ENCODE data around the gene MMP28.

MMP28 gene

DNA sequence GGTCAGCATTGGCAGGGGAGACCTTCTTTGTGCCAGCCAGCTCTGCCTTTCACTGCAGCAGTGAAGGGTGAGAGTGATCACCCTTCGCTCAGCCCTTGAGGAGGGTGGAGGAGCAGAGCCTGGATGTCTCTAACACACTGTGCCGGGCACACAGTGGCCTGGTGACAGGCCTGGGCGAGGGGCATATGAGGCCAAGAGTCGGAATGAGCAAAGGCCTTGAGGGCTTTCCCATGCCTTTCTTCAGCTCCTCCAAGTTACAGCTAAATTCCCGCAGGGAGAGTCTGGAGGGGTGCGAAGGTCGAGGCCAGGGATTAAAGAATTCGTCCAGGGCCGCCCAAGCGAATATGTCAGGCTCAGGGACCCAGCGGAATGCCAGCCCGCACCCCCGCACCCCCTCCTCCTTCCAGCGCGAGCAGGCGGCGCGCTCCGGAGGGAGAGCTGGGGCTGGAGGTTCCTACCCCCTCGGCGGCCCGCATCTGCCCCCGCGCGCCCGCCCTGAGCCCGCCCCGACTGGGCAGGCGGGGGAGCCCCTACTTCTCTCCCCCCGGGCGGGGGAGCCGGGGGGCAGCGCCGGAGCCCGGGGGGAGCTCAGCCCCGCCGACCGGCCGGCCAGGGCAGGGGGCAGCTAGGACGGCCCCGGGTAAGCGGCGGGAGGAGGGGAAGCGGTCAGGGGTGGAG, 64.1 kb downstream of the MMP28 start, which contains the start of gene RASL10B:
Gene RASL10B (plus strand): TSS at position 401 of the 678 bp plus-strand sequence. CDS start 3,546 bp downstream, outside the sequence.
- no peak for DNase-seq (ENCODE audit: low read depth)
- H3K4me3 ChIP-seq (ENCODE audit: low read depth, low read length): peak within 1 kb of the TSS; percentile 60

DNA sequence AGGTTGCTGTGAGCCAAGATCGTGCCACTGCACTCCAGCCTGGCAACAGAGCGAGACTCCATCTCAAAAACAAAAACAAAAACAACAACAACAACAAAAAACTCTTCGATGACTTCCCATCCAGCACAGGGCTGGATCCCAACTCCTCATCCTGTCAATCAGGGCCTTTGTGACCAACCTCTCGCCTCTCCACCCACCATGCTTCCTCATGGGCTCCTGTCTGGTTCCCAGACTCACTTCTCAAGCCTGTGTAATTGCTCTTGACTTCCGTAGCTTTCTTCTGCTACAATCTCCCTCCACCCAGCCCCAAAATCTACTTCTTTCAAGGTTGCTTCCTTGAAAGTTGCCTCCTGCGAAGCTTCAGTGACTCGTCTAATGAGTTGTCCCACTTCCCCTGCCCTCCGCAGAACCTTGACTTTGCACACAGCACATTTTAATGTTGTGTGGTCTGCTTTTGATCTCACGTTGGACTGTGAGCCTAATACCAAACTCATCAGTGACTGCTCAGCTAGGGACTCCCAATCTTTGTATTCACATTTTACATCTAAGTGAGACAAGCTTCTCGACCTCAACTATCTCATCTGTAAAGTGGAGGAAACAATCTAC, 64.9 kb downstream of the MMP28 start:
- H3K4me3 ChIP-seq (ENCODE audit: low read depth, low read length): no peak overlapping the region
- no peak for DNase-seq (ENCODE audit: low read depth)

GRCh38 chr17:35729405-35729833, 66.0 kb downstream of the MMP28 start:
- DNase-seq (ENCODE audit: low read depth): no peak
- H3K4me3 ChIP-seq (ENCODE audit: low read depth, low read length): no peak overlapping the region

DNA sequence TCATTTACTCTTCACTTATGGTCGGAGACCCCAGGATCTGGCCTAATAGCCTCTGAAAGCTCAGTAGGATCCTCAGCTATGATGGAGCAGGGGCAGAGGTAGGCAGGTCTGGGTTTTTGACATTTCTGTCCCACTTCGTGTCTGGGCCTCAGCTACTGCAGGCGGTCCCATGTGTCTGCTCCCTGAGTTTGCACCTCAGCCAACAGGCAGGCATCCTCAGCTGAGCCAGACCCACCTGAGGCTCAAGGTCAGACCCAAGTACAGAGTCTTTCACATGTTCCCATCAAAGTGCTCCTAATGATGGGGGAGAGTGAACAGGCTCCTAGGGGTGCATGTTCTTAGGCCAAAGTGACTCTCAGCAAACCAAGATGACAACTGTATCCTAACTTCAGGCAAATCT, 66.9 kb downstream of the MMP28 start:
- H3K4me3 ChIP-seq (ENCODE audit: low read depth, low read length): no peak overlapping the region
- no peak for DNase-seq (ENCODE audit: low read depth)

DNA sequence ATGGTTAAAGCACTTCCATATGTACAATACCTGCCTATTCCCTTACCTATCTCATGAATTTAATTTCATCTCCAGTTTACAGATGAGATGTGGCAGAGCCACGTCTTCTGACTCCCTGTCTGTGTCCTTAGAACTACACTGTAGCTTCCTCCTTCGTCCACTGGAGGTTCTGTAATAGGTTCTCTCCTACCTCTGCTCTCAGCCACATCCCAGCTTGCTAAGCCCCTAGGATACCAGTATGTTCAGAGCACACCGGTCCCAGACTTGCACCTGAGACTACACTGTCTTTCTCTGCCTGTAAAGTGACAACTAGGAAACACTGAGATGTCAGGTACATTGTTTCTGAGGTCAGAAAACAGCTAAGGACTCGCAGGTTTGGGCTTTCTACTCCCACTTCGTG, 67.8 kb downstream of the MMP28 start:
- no peak overlapping the region for H3K4me3 ChIP-seq (ENCODE audit: low read depth, low read length)
- DNase-seq (ENCODE audit: low read depth): no peak

DNA sequence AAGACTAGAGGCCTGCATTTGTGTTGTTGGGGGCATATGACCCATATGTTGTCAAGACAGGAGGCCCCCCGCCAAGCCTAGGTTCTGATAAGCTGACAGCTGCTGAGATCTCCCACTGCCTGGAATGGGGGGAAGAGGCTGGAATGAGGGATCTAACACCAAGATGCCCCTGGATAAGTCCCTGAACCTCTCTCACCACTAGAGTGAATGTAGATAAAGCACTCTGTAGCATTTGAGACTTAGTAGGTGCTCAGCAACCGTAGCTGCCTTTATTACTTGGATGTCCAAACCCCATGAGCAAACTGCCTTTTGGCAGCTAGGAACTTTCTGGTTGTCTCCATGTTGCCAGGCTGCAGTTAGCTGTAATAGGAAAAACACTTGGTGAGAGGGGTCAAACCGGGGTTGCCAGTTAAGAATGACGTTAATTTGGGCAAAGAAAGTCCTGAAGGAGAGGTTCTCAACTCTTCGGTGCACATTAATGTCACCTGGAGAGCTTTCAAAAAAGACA, 68.4 kb downstream of the MMP28 start:
- no peak for DNase-seq (ENCODE audit: low read depth)
- H3K4me3 ChIP-seq (ENCODE audit: low read depth, low read length): no peak overlapping the region

GRCh38 chr17:35726127-35726952, 69.1 kb downstream of the MMP28 start:
- H3K4me3 ChIP-seq (ENCODE audit: low read depth, low read length): no peak overlapping the region
- peak; percentile 95 for DNase-seq (ENCODE audit: low read depth)

DNA sequence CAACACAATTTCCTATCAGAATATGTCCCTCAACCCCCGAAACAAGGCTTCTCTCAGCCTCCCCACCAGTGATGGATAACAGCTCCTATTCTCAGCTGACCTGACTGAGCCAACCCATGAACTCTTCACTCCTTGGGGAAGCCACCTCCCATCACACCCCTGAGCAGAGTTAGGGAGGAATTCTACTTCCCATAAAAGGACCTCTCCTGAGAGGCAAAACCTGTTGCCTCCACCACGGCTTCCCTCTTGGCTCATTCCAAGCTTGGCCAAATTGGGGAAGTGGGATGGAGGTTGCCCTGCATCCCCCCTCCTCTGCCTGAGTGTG, 69.7 kb downstream of the MMP28 start:
- DNase-seq (ENCODE audit: low read depth): no peak
- no peak overlapping the region for H3K4me3 ChIP-seq (ENCODE audit: low read depth, low read length)

- H3K4me3 ChIP-seq (ENCODE audit: low read depth, low read length): no peak overlapping the region
- no peak for DNase-seq (ENCODE audit: low read depth)
Measured at GRCh38 chr17:35725058-35725457, 70.4 kb downstream of the MMP28 start.

GRCh38 chr17:35723735-35724134, 71.7 kb downstream of the MMP28 start:
- no peak overlapping the region for H3K4me3 ChIP-seq (ENCODE audit: low read depth, low read length)
- no peak for DNase-seq (ENCODE audit: low read depth)

DNA sequence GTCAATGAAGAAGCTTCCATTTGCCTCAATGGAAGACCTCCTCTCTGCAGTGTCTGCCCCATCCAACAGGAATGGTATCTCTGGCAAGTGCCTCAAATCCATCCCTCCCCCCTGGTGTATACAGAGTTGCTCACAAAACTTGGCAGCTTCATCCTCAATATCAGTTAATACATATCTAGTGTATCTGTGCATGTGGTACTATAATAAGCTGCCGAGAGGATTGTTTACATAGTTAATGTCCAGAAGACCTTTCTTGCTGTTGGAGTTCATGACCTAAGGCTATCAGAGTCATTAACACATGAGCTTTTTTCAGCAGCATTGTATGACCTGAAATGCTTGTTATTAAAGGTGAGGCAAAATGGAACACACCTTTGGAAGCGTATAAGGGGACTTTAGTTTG, 78.0 kb downstream of the MMP28 start:
- DNase-seq (ENCODE audit: low read depth): no peak
- no peak overlapping the region for H3K4me3 ChIP-seq (ENCODE audit: low read depth, low read length)

DNA sequence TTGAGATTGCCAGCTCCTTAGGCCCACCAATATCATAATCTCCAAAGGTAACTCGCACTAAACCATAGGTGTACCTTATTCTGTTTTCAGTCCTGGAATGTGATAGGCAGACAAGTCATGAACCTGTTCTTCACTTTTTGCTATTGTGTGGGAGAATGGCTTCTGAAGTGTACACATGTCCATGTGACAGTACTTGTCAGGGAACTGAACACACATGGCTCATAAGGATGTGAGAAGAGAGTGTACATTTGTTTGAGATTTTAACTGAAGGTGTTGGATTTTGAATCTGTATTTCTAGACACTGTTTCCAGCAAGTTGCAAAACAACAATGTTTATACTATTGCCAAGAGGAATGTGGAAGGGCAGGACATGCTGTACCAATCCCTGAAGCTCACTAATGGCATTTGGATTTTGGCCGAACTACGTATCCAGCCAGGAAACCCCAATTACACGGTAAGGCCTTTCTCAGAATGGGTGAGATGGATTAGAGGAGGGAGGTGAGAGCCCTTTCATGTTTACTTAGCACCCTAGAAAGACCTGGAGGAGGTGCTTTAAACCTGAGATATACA, 78.5 kb downstream of the MMP28 start:
- H3K4me3 ChIP-seq (ENCODE audit: low read depth, low read length): no peak overlapping the region
- DNase-seq (ENCODE audit: low read depth): no peak

- DNase-seq (ENCODE audit: low read depth): no peak
- H3K4me3 ChIP-seq (ENCODE audit: low read depth, low read length): no peak overlapping the region
Measured at GRCh38 chr17:35716173-35716572, 79.3 kb downstream of the MMP28 start.
